ENCODE data around the gene ASF1B.

ASF1B gene

DNA sequence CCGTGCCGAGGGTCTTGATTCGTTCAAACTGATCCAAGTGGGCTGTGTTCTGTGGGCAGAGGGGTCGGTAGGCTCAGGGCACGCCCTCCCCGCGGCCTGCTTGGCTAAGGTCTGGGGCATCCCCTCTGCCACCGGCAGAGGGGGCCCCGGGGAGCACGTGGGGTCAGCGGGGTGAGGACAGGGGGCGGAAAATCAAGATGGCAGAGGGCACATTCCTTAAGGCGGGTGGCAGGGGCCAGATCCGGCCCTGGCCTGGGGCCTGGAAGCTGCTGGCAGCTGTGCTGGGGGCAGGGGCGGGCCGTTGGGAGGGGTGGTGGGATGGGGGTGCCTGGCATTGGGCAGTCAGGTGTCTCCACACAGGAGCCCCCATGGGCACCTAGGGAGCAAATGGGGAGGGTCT, 29.5 kb downstream of the ASF1B start:
- no peak for TF ChIP-seq ZFX (IDR thresholded peaks at IDR 0.05)
- TF ChIP-seq, protein P1, sequence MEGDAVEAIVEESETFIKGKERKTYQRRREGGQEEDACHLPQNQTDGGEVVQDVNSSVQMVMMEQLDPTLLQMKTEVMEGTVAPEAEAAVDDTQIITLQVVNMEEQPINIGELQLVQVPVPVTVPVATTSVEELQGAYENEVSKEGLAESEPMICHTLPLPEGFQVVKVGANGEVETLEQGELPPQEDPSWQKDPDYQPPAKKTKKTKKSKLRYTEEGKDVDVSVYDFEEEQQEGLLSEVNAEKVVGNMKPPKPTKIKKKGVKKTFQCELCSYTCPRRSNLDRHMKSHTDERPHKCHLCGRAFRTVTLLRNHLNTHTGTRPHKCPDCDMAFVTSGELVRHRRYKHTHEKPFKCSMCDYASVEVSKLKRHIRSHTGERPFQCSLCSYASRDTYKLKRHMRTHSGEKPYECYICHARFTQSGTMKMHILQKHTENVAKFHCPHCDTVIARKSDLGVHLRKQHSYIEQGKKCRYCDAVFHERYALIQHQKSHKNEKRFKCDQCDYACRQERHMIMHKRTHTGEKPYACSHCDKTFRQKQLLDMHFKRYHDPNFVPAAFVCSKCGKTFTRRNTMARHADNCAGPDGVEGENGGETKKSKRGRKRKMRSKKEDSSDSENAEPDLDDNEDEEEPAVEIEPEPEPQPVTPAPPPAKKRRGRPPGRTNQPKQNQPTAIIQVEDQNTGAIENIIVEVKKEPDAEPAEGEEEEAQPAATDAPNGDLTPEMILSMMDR (conservative IDR thresholded peaks at IDR 0.05): no peak
- no peak overlapping the region for H3K27ac ChIP-seq

DNA sequence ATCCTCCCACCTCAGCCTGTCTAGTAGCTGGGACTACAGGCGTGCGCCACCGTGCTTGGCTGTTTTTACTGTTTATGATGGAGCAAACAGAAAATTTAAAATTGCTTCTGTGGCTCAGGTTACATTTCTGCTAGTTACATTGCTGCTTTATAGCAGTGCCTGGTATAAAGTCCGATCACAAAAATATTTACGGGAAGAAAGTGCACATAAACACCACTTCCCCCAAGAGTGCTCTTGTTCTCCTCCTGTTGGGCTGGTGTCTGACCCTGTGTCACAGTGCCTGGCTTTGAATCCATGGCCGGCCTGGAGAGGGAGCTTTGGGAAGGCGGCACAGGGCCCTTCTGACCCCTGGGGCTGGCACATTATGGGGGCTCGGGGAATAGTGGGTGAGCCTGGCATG, 30.7 kb downstream of the ASF1B start:
- no peak for TF ChIP-seq ZFX (IDR thresholded peaks at IDR 0.05)
- no peak overlapping the region for H3K27ac ChIP-seq

DNA sequence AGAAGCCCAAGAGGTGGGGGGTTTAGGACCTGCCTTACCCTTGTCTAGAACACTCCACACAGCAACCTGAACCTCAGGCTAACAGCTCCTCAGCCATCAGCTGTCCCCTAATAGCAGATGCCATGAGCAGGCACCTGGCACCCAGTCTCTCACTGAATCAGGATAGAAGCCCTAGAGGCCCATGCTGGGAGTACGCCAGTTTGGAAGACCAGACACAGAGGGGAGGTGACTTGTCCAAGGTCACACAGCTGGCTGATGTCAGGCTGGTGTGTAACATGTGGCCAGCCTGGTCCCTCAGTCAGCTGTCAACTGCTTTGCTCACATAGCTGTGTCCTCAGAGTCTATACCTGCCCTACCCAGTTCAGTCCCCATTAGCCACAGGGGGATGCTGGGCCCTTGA, 33.1 kb downstream of the ASF1B start:
- no peak for TF ChIP-seq ZFX (IDR thresholded peaks at IDR 0.05)
- TF ChIP-seq, protein P1 (conservative IDR thresholded peaks at IDR 0.05): no peak
- H3K27ac ChIP-seq: no peak overlapping the region

DNA sequence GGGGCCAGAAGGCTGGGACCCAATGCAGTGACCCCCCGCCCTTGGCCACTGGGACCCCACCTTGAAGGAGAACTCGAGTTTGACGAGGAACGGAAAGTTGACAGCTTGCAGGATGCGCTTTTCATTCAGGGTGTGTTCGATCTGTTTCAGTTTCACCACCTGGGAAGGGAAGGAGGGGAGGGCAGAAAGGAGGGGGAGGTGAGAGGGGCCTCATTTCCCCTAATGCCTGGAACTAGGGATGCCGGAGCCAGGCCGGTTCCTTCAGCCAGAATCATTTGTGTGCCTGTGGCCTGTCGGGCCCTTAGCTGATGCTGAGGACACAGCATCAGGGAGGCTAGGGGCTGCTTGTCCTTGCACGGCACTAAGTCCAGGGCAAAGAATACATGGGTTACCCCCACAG, 33.6 kb downstream of the ASF1B start:
- H3K27ac ChIP-seq: no peak overlapping the region
- TF ChIP-seq ZFX (IDR thresholded peaks at IDR 0.05): no peak

DNA sequence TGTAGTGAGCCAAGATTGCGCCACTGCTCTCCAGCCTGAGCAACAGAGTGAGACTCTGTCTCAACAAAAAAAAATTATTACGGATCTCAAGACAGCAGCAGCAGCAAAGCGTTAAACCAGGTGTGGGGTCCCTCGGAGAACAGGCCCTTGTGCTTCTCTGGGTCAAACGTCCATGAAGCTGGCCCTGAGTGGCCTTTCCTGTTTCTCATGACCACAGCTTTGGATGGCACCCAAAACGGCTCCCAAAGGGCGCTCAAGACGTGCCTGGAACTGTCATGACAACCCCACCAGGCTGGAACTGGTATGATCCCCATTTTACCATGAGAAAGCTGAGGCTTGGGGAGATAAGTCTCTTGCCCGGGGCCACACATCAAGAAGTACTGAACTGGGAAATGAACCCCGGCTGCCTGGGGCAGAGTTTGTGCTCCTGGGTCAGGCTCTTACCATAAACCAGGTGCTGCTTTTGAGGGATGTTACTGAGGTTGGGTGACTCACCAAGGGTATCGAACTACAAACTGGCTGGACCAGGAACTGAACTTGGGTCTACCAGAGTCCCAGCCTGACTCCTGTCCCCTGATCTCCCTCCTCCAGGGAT, 34.2 kb downstream of the ASF1B start:
- TF ChIP-seq ZFX (IDR thresholded peaks at IDR 0.05): no peak
- TF ChIP-seq, protein P1 (conservative IDR thresholded peaks at IDR 0.05): no peak
- no peak overlapping the region for H3K27ac ChIP-seq

DNA sequence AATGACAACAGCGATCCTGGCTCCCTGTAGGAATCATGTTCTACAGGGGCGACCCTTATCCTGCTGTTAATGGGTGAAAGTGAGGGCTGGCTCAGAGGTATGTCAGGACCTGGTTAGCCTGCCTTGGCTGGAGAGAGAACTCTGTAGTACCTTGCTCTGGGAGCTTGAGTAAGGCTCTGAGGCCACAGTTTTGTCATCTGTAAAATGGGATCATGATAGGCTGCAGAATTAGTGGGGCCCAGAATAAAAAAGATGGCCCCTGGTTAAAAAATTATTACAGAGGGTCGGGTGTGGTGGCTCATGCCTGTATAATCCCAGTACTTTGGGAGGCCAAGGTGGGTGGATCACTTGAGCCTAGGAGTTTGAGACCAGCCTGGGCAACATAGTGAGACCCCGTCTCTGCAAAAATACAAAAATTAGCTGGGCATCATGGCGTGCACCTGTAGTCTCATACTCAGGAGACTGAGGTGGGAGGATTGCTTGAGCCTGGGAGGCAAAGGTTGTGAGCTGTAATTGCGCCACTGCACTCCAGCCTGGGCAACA, 35.3 kb downstream of the ASF1B start:
- TF ChIP-seq ZFX (IDR thresholded peaks at IDR 0.05): no peak
- TF ChIP-seq, protein P1 (conservative IDR thresholded peaks at IDR 0.05): no peak

DNA sequence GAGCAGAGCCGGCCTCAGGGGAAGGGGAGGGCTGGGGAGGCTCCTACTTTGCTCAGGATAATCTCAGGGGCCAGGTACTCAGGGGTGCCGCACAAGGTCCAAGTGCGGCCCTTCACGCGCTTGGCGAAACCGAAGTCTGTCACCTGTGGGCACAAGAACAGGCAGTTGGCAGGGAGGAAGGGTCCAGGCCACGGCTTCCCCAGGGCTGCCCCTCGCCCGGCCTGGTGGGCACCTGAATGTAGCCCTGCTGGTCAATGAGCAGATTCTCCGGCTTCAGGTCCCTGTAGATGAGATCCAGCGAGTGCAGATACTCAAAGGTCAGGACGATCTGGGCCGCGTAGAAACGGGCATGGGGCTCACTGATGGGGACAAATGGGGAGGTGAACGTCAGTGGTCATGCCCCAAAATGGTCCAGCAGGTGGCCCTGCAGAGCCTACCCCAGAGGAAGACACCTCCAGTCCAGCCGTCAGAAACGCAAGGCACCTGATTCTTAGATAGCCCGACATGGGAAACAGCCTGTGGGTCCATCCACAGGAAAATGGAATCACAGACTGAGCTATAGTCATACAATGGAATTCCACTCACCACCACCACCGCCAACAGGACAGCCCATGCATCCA, 38.7 kb downstream of the ASF1B start:
- no peak for TF ChIP-seq ZFX (IDR thresholded peaks at IDR 0.05)
- TF ChIP-seq, protein P1 (conservative IDR thresholded peaks at IDR 0.05): no peak
- no peak overlapping the region for H3K27ac ChIP-seq

More for the DNA sequence above, 35.3 kb downstream of the ASF1B start:
- no peak overlapping the region for H3K27ac ChIP-seq

DNA sequence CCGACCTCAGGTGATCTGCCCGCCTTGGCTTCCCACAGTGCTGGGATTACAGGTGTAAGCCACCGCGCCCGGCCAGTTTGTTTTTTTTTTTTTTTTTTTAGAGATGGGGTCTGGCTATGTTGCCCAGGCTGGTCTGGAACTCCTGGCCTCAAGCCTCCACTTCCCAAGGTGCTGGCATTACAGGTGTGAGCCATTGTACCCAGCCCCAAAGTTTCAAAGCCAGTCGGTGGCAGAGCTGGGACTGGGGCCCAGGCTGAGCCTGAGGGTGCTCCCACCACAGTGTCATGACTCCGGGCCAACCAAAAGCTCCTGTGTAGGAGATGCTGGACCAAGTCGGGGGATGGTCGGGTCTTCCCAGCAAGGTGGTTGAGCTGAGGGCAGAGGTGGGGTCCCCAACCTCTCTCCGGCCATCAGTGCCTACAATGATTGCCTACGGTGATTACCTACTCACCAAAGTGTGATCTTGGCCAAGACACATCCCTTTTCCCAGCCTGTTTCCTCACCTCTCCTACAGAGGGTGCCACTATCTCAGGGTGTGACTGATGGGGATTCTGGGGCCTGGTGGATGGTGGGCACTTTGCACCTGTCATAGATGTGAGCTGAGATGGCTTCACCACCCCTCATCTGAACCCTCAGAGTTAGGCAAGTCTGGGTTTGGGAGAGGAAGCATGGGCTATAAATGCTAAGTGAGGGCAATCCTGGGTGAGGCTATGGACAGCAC, 40.0 kb downstream of the ASF1B start:
- H3K27ac ChIP-seq: no peak overlapping the region

More for the DNA sequence above, 40.0 kb downstream of the ASF1B start:
- TF ChIP-seq ZFX (IDR thresholded peaks at IDR 0.05): no peak
- TF ChIP-seq, protein P1 (conservative IDR thresholded peaks at IDR 0.05): no peak
